Endothelial cell of umbilical vein (primary cell): ENCODE results near the gene NPTX1. TPM values are rescaled to one million over a fixed set of nuclear protein-coding genes. Genes with fewer than 3 reads are reported as not detected.

Experiments used
- BruUV-seq: library from RNA; stranded (reverse); fragments of 400-500 nt; replicated peaks from 2 replicates; lab custom pipeline; 2021; lab: Mats Ljungman, UMichigan
- CTCF ChIA-PET: fragments of 300-600, 350-600 bp; sonication (Branson Sonifier 250); formaldehyde crosslinking; loops from one replicate; lab custom pipeline; 2021; ENCODE audit warnings: antibody characterized with exemption, inconsistent platforms; lab: Charles Lee
- POLR2A ChIA-PET: fragments of 300-600, 350-600 bp; sonication (Branson Sonifier 250); formaldehyde crosslinking; loops from one replicate; lab custom pipeline; 2021; ENCODE audit warnings: antibody characterized with exemption, inconsistent platforms; lab: Charles Lee
- DNase-seq: peaks from one replicate; pipeline ENCODE4 v3.0.0-alpha.2; 2011; ENCODE audit warnings: low read depth, low spot score
- FAIRE-seq: peaks from 2 replicates; lab custom pipeline; 2011; peaks lifted over from hg19 to GRCh38; lab: Jason Lieb, UNC
- H2AFZ ChIP-seq: 2 replicates; pipeline ENCODE4 v1.6.0; 2012; ENCODE audit warnings: low read depth, low read length, control low read depth, inconsistent platforms
- H3K27ac ChIP-seq: 2 replicates; pipeline ENCODE4 v1.5.1; 2011; ENCODE audit warnings: low read depth, mild to moderate bottlenecking, control low read depth, low read length, moderate library complexity; ENCODE audit not compliant: insufficient read depth
- H3K27me3 ChIP-seq, 2 experiments: 2 replicates each; pipeline versions ENCODE4 v1.6.0 to v1.6.1; 2011; ENCODE audit warnings: low read length in 2 of 2, mixed read lengths in 1 of 2; ENCODE audit not compliant: control insufficient read depth in 2 of 2, insufficient read depth in 2 of 2
- H3K36me3 ChIP-seq, 2 experiments: 2 replicates in 1 of 2; 3 replicates in 1 of 2; pipeline ENCODE4 v1.5.1; 2011; ENCODE audit warnings: low read length in 2 of 2, mild to moderate bottlenecking in 1 of 2, moderate library complexity in 1 of 2; ENCODE audit not compliant: control insufficient read depth in 2 of 2, insufficient read depth in 2 of 2; ENCODE audit errors: extremely low read depth in 1 of 2
- H3K4me1 ChIP-seq: 3 replicates; pipeline ENCODE4 v1.5.1; 2011; ENCODE audit warnings: mild to moderate bottlenecking, low read length; ENCODE audit not compliant: control insufficient read depth, insufficient read depth; ENCODE audit errors: extremely low read depth
- H3K4me2 ChIP-seq: 2 replicates; pipeline ENCODE4 v1.6.1; 2011; ENCODE audit warnings: low read length, control low read depth, mixed read lengths; ENCODE audit not compliant: insufficient read depth
- H3K4me3 ChIP-seq, 3 experiments: fragments of 200-600 bp in 1 of 3; sonication (generic), shearing (Covaris generic) in 1 of 3; replicated peaks in 1 of 3; 2 replicates each; pipeline ENCODE4 v1.5.1; 2011 to 2016; ENCODE audit warnings: control low read depth in 3 of 3, low read length in 3 of 3, mild to moderate bottlenecking in 2 of 3, inconsistent platforms in 1 of 3, low read depth in 1 of 3, moderate library complexity in 1 of 3; ENCODE audit not compliant: insufficient read depth in 1 of 3
- H3K79me2 ChIP-seq: 2 replicates; pipeline ENCODE4 v1.6.0; 2012; ENCODE audit warnings: low read length, inconsistent platforms; ENCODE audit not compliant: control insufficient read depth, insufficient read depth
- H3K9ac ChIP-seq: replicated peaks from 2 replicates; pipeline ENCODE3; 2011; ENCODE audit warnings: low read length, control low read depth; ENCODE audit not compliant: insufficient read depth; ENCODE audit errors: extremely low read depth
- H3K9me1 ChIP-seq: replicated peaks from 3 replicates; pipeline ENCODE4 v1.6.0; 2011; ENCODE audit warnings: mild to moderate bottlenecking, low read length; ENCODE audit not compliant: control insufficient read depth, insufficient read depth; ENCODE audit errors: extremely low read depth
- H3K9me3 ChIP-seq: replicated peaks from 2 replicates; pipeline ENCODE4 v1.5.1; 2012; ENCODE audit warnings: low read length, inconsistent platforms; ENCODE audit not compliant: control insufficient read depth, insufficient read depth
- H4K20me1 ChIP-seq: replicated peaks from 2 replicates; pipeline ENCODE3; 2011; ENCODE audit warnings: mild to moderate bottlenecking, low read length; ENCODE audit not compliant: control insufficient read depth, insufficient read depth; ENCODE audit errors: extremely low read depth
- EZH2 ChIP-seq: IDR thresholded peaks from 2 replicates; pipeline ENCODE4 v1.6.1; 2012; ENCODE audit warnings: borderline replicate concordance, low read depth, mild to moderate bottlenecking, moderate library complexity, low read length, inconsistent platforms; ENCODE audit not compliant: severe bottlenecking
- FOS ChIP-seq: IDR thresholded peaks from 2 replicates; pipeline ENCODE4 v1.6.1; 2011; ENCODE audit warnings: mild to moderate bottlenecking, low read length, moderate library complexity, borderline replicate concordance; ENCODE audit not compliant: insufficient read depth
- GATA2 ChIP-seq: IDR thresholded peaks from 2 replicates; pipeline ENCODE4 v1.7.0; 2011; ENCODE audit warnings: low read depth, mild to moderate bottlenecking, moderate library complexity, mixed read lengths, low read length; ENCODE audit not compliant: insufficient read length, insufficient read depth
- JUN ChIP-seq: IDR thresholded peaks from 2 replicates; pipeline ENCODE4 v1.6.1; 2011; ENCODE audit warnings: borderline replicate concordance, low read depth; ENCODE audit not compliant: insufficient read length, insufficient read depth
- MAX ChIP-seq: IDR thresholded peaks from 2 replicates; pipeline ENCODE4 v1.6.1; 2011; ENCODE audit not compliant: insufficient read depth, insufficient read length
- MYC ChIP-seq: IDR thresholded peaks from one replicate; pipeline ENCODE4 v1.6.1; 2011; ENCODE audit warnings: mild to moderate bottlenecking, low read depth, low read length
- POLR2A ChIP-seq: IDR thresholded peaks from 2 replicates; pipeline ENCODE4 v1.6.1; 2012; ENCODE audit warnings: low read depth, mild to moderate bottlenecking, control low read depth, low read length
- POLR2AphosphoS5 ChIP-seq: IDR thresholded peaks from 2 replicates; pipeline ENCODE4 v1.6.1; 2012; ENCODE audit warnings: low read depth, mild to moderate bottlenecking, control low read depth, low read length, moderate library complexity; ENCODE audit not compliant: insufficient read depth
- dilution Hi-C: fragments of 300-500 bp; cut with MboI; formaldehyde crosslinking; loops from one replicate; pipeline ENCODE4 v1.15.0; 2019; ENCODE audit warnings: low sequenced_read_pairs; ENCODE audit not compliant: extremely low pct_ligation_motif_present
- intact Hi-C: fragments of 100-400 bp; cut with micrococcal nuclease; formaldehyde crosslinking; loops from one replicate; pipeline ENCODE4 v1.10.0; 2022
- polyA plus RNA-seq, 4 experiments: library from polyadenylated mRNA; depleted of rRNA in 3 of 4; stranded (reverse) in 3 of 4; unstranded in 1 of 4; fragments of >200 nt; gene quantifications; 2 replicates each; pipeline versions ENCODE4 v1.2.1 to v1.2.3, GENCODE V29; 2011 to 2012; ENCODE audit warnings: missing spikeins in 1 of 4
- total RNA-seq: library from RNA; stranded (reverse); gene quantifications from 2 replicates; pipeline ENCODE4 v1.2.3, GENCODE V29; 2021
- TF ChIP-seq, protein P1 (sequence below), 2 donors: IDR thresholded peaks; 1 replicate in 1 of 2; 2 replicates in 1 of 2; pipeline ENCODE4 v1.5.1; 2011; ENCODE audit warnings: low read length in 2 of 2, mild to moderate bottlenecking in 2 of 2, moderate library complexity in 2 of 2, control low read depth in 1 of 2, inconsistent platforms in 1 of 2, low read depth in 1 of 2; ENCODE audit not compliant: insufficient read depth in 1 of 2; ENCODE audit errors: extremely low read depth in 1 of 2

Gene NPTX1
- total and polyA plus RNA-seq, 2 donors (not counting 3 experiments of a cell fraction or from before 2014, with no cell fraction given) = 0.03 TPM; not detected in 1

DNA sequence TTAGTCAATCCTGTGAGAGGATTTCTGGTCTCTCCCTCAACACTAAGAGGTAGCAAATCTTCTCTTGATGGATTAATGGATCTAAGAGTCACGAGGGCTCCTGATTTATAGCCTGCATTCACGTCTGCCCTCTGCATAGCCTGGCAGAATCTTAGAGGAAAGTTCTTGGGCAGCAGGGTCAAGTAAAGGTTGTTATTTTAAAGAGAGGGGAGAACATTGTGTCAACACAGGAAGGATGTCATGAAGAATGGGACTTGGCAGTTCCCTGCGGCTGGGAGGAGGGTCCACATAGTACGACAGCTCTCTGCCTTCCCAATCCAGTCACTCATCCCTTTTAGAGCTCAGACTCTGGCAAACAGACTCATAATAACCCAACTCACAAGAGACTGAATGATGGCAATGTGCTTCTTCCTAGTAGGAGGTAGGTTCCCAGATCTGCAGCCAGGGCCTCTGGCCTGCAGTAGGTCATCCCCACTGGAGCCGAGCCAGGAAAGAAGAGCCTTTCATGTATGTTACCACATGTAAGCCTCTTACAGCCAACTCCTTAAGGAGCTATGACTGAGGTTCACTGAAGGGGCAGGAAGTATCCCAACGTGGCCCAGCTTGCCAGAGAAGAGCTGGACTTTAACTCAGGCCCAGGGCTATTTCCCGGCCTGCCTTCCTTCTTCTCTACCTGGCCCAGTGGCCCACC is 42.8 kb upstream of the NPTX1 start:
- Histone ChIP-seq H2AFZ (no peak overlapping the region), H3K9me3 (no peaks in the 10 kb centered on the region), H3K4me2 (no peak overlapping the region), H3K27ac (no peak overlapping the region), H4K20me1 (no peaks in the 10 kb centered on the region), H3K4me1 (peaks cover 9% of the 10 kb centered on the region), H3K9ac (no peak overlapping the region), H3K9me1 (no peaks in the 10 kb centered on the region), H3K27me3 (peaks cover 0 to 5% of the 10 kb centered on the region in 2 experiments), H3K4me3 (no peak overlapping the region), H3K36me3 (no peaks in the 10 kb centered on the region), H3K79me2 (no peaks in the 10 kb centered on the region)
- BruUV-seq = no TSS peak
- ChIA-PET CTCF (interaction anchor here (0.8 to 1.4 kb wide), 4 partner anchors 10 to 25 kb away, joined by 3 to 5 read pairs (median 3); partner anchors contain the start of gene RPTOR), POLR2A (interaction anchor here (1.1 kb wide), 1 partner anchor 10 kb away, joined by 3 read pairs; no protein-coding TSS in a partner anchor)
- DNase-seq (peak; percentile 65), FAIRE-seq (peak; percentile 79)
- dilution Hi-C loops = no loop called here
- intact Hi-C loops = no loop called here
- TF ChIP-seq, protein P1, sequence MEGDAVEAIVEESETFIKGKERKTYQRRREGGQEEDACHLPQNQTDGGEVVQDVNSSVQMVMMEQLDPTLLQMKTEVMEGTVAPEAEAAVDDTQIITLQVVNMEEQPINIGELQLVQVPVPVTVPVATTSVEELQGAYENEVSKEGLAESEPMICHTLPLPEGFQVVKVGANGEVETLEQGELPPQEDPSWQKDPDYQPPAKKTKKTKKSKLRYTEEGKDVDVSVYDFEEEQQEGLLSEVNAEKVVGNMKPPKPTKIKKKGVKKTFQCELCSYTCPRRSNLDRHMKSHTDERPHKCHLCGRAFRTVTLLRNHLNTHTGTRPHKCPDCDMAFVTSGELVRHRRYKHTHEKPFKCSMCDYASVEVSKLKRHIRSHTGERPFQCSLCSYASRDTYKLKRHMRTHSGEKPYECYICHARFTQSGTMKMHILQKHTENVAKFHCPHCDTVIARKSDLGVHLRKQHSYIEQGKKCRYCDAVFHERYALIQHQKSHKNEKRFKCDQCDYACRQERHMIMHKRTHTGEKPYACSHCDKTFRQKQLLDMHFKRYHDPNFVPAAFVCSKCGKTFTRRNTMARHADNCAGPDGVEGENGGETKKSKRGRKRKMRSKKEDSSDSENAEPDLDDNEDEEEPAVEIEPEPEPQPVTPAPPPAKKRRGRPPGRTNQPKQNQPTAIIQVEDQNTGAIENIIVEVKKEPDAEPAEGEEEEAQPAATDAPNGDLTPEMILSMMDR (IDR thresholded peaks at IDR 0.05; ENCODE audit: extremely low read depth in 1 of 2, insufficient read depth in 1 of 2, low read depth in 1 of 2, low read length in 2 of 2) = no peak
- TF ChIP-seq POLR2A (no peak), FOS (no peak), MAX (no peak), EZH2 (no peak), MYC (no peak), GATA2 (no peak), POLR2AphosphoS5 (no peak), JUN (no peak)
